Right lobe of liver (tissue), 6 donors: Measurements from ENCODE around the gene PLXNA2. TPM values are rescaled to one million over a fixed set of nuclear protein-coding genes. Genes with fewer than 3 reads are reported as not detected.
A peak's percentile ranks its signal among the peaks of the same experiment; 100 is the strongest.

Experiments used
- ATAC-seq, 4 donors: fragments of 200-7000 bp; cut with Tn5 transposase; one replicate each; pipeline ENCODE4 v1.9.1; 2020; ENCODE audit warnings: mild to moderate bottlenecking in 4 of 4, moderate library complexity in 4 of 4
- DNase-seq, 3 donors: peaks; one replicate each; pipeline ENCODE4 v3.0.0-alpha.2; 2020
- H3K27ac ChIP-seq, 3 donors: fragments of 200-600 bp; one replicate each; pipeline ENCODE4 v1.8.0; 2022
- H3K27me3 ChIP-seq, 2 donors: fragments of 200-600 bp; one replicate each; pipeline ENCODE4 v1.8.0; 2022
- H3K36me3 ChIP-seq, 4 donors: fragments of 200-600 bp; sonication (generic) in 1 of 4; one replicate each; pipeline versions ENCODE4 v1.5.1 to v1.8.0; 2017 to 2022; ENCODE audit warnings: control low read depth in 1 of 4
- H3K4me1 ChIP-seq, 4 donors: fragments of 200-600 bp; sonication (generic) in 1 of 4; one replicate each; pipeline versions ENCODE4 v1.5.1 to v1.8.0; 2017 to 2022; ENCODE audit warnings: control low read depth in 1 of 4
- H3K4me3 ChIP-seq, 3 donors: fragments of 200-600 bp; one replicate each; pipeline ENCODE4 v1.8.0; 2022
- H3K9me3 ChIP-seq, 4 donors: fragments of 200-600 bp; sonication (generic) in 1 of 4; one replicate each; pipeline versions ENCODE4 v1.5.1 to v1.8.0; 2017 to 2022; ENCODE audit warnings: control low read depth in 1 of 4
- POLR2A ChIP-seq: fragments of 450-650 bp; IDR thresholded peaks from one replicate; pipeline ENCODE4 v1.6.1; 2017; ENCODE audit warnings: antibody characterized with exemption, mild to moderate bottlenecking
- WGBS: methylation state at CpG from one replicate; pipeline ENCODE4 v1.1.6; 2018; ENCODE audit warnings: low coverage, low lambda C conversion rate; ENCODE audit not compliant: insufficient coverage; ENCODE audit errors: missing lambda C conversion rate; 5-methylcytosine and 5-hydroxymethylcytosine counted together
- intact Hi-C, 2 donors: fragments of 100-400 bp; cut with DNase I; formaldehyde crosslinking; loops; one replicate each; pipeline versions ENCODE4 v1.11.2 to v1.14.1; 2022
- total RNA-seq, 6 experiments: library from RNA; depleted of rRNA in 2 of 6; stranded (reverse); fragments of >200 nt in 2 of 6; fragmentation: NEBNext Ultra II Directional in 3 of 6; extraction: Animal tissue kit (Norgen Biotek cat#: 25700) in 3 of 6; gene quantifications; one replicate each; pipeline versions ENCODE4 v1.1.0 to v1.2.4, GENCODE V29; 2016 to 2023
- TF ChIP-seq, protein P1 (sequence below), 4 donors: fragments of 200-600 bp in 3 of 4; fragments of 450-650 bp in 1 of 4; IDR thresholded peaks; one replicate each; pipeline versions ENCODE4 v1.5.1 to v1.8.0; 2016 to 2022; ENCODE audit warnings: antibody characterized with exemption in 4 of 4, mild to moderate bottlenecking in 2 of 4
- donor health status: DM: no; HTN: yes; CAD: no.
- donor health status: DM: no; HTN: no; CAD: no.
- donor health status: DM: no; HTN: no; CAD: no.
- donor health status: DM: no; HTN: yes; CAD: no.
- donor health status: DM: no; HTN: yes; CAD: no.

PLXNA2 gene
- total RNA-seq, 6 experiments from 2014 or later: 5.6 to 20.8 (median 9.3) TPM

DNA sequence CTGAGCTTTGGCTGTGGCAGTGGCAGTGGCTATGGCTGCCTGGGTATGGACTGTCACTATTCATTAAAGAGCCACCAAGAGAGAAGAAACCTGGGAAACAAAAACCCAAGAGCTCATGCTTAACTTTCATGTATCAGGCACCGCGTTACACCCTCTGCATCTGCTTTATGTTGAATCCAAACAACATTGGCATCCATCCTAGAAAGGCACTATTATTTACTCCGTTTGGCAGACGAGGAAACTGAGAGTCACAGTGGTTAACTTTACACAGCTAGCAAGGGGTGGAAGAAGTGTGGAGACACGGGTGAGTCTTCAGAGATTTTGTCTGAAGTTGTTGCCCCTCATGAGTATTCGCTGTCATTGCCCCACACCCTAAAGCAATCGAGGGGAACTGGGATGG is 63.8 kb downstream of the PLXNA2 start:
- Histone ChIP-seq H3K9me3 (no peaks in the 10 kb centered on the region), H3K4me1 (peaks cover 0 to 51% (median 15%) of the 10 kb centered on the region in 4 donors), H3K4me3 (no peak overlapping the region), H3K27me3 (no peaks in the 10 kb centered on the region), H3K36me3 (no peaks in the 10 kb centered on the region), H3K27ac (no peak overlapping the region)
- WGBS: 67% methylated on average over 7 of the region's 7 CpGs
- ATAC-seq (no peak), DNase-seq (no peak)
- TF ChIP-seq POLR2A: no peak
- TF ChIP-seq, protein P1, sequence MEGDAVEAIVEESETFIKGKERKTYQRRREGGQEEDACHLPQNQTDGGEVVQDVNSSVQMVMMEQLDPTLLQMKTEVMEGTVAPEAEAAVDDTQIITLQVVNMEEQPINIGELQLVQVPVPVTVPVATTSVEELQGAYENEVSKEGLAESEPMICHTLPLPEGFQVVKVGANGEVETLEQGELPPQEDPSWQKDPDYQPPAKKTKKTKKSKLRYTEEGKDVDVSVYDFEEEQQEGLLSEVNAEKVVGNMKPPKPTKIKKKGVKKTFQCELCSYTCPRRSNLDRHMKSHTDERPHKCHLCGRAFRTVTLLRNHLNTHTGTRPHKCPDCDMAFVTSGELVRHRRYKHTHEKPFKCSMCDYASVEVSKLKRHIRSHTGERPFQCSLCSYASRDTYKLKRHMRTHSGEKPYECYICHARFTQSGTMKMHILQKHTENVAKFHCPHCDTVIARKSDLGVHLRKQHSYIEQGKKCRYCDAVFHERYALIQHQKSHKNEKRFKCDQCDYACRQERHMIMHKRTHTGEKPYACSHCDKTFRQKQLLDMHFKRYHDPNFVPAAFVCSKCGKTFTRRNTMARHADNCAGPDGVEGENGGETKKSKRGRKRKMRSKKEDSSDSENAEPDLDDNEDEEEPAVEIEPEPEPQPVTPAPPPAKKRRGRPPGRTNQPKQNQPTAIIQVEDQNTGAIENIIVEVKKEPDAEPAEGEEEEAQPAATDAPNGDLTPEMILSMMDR (IDR thresholded peaks at IDR 0.05): no peak
- intact Hi-C loops: no loop called here

DNA sequence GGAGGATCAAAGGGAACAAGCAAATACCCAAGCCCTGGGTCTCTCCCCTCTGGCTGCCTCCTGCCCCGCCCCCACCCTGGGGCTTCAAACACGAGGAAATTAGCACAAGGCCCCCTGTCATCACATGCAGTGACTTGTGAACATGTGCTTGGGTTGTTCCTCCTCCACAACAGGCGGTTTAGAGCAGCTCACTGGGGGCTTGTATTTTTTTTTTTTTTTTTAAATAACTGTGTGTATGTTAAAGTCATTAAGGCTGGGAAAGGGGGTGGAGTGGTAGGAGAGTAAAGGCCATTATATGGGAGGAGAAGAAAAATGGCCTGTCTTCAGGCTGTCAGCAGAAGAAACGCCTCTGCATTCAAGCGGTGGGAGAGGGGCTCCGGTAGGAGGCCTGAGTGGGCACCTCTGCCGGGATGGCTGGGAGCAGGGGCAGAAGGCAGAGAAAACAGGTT is 64.2 kb downstream of the PLXNA2 start:
- 79% methylated on average over 3 of the region's 7 CpGs for whole genome bisulfite sequencing
- H3K4me1 ChIP-seq: peaks cover 0 to 56% (median 17%) of the 10 kb centered on the region in 4 donors
- DNase-seq (no peak), ATAC-seq (no peak)
- no peak overlapping the region for H3K4me3 ChIP-seq
- H3K36me3 ChIP-seq: no peaks in the 10 kb centered on the region
- TF ChIP-seq, protein P1 (IDR thresholded peaks at IDR 0.05): no peak
- TF ChIP-seq POLR2A: no peak
- no peaks in the 10 kb centered on the region for H3K27me3 ChIP-seq
- intact Hi-C loops: no loop called here
- H3K27ac ChIP-seq: no peak overlapping the region
- no peaks in the 10 kb centered on the region for H3K9me3 ChIP-seq

DNA sequence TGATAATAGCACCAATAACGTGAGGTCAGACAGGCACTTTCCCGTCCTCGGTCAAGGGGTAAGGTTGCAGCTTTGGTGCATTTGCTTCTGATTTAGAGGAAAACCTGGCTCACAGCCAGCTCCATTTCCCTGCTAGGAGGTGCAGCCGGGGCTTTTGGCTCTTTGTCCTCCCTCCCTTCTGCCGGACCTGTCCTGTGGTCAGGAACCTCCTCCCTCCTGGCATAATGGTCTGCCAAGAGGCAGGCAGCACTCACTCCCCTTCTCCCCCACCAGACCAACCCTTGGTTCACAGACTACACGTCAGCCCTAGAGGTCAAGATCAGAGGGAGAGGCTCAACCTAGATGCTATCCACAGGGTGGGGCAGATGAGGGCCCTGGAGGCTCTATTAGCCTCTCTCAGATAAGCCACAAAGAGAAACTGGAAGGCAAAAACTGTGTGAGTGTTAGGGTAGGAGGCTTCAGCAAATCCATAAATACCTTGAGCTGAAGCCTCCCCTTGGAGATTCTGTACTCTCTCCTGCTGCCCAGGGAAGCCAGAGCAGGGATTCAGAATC is 64.8 kb downstream of the PLXNA2 start:
- Histone ChIP-seq H3K9me3 (no peaks in the 10 kb centered on the region), H3K4me3 (no peak overlapping the region), H3K27me3 (no peaks in the 10 kb centered on the region), H3K36me3 (no peaks in the 10 kb centered on the region), H3K4me1 (peaks cover 0 to 60% (median 17%) of the 10 kb centered on the region in 4 donors), H3K27ac (peak overlapping the region in 1 of 3 donors; percentile 1)
- intact Hi-C loops: no loop called here
- DNase-seq (no peak), ATAC-seq (no peak)
- WGBS: 17% methylated on average over 2 of the region's 6 CpGs
- no peak for TF ChIP-seq POLR2A
- TF ChIP-seq, protein P1 (IDR thresholded peaks at IDR 0.05): no peak

DNA sequence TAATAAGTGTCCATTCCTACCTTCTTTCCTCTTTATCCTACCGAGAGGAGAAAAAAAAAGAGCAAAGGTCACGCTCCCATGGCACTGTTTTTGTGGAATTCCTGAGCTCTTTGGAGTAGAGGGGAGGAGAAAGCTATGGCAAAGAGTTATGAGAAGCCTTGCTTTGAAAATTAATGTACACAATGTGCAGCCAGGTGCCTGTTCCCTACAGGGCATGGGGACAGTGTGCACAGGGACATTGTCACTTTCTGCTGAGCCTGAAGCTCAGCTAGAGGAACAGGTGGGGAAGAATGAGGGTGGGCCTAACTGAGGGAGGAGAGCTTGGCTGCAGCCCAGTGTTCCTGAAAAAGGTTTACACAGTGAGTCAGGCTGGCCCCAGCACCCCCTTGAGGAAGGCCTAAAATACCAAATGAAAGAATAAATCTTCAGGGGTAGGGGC is 66.1 kb downstream of the PLXNA2 start:
- peak; percentile 12 to 57 (median 40) for ATAC-seq
- 47% methylated on average over 2 of the region's 2 CpGs for WGBS
- Histone ChIP-seq H3K27me3 (no peaks in the 10 kb centered on the region), H3K4me1 (peaks cover 0 to 58% (median 16%) of the 10 kb centered on the region in 4 donors), H3K27ac (peak overlapping the region in 2 of 3 donors; percentile 18 to 29), H3K36me3 (no peaks in the 10 kb centered on the region), H3K4me3 (no peak overlapping the region), H3K9me3 (no peaks in the 10 kb centered on the region)
- peak in 1 of 3 donors; percentile 32 for DNase-seq
- TF ChIP-seq, protein P1 (IDR thresholded peaks at IDR 0.05): no peak
- no peak for TF ChIP-seq POLR2A
- intact Hi-C loops: no loop called here
